ENCODE measurements around the gene CAND1.
"Not testable (repeated sequence)": the region's sequence is repeated elsewhere in the genome, so short reads cannot be mapped to it uniquely, and the experiment has no call there.

Gene CAND1

GRCh38 chr12:67331828-67332227 is 62.7 kb downstream of the CAND1 start:
- TF ChIP-seq, protein P1, sequence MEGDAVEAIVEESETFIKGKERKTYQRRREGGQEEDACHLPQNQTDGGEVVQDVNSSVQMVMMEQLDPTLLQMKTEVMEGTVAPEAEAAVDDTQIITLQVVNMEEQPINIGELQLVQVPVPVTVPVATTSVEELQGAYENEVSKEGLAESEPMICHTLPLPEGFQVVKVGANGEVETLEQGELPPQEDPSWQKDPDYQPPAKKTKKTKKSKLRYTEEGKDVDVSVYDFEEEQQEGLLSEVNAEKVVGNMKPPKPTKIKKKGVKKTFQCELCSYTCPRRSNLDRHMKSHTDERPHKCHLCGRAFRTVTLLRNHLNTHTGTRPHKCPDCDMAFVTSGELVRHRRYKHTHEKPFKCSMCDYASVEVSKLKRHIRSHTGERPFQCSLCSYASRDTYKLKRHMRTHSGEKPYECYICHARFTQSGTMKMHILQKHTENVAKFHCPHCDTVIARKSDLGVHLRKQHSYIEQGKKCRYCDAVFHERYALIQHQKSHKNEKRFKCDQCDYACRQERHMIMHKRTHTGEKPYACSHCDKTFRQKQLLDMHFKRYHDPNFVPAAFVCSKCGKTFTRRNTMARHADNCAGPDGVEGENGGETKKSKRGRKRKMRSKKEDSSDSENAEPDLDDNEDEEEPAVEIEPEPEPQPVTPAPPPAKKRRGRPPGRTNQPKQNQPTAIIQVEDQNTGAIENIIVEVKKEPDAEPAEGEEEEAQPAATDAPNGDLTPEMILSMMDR (IDR thresholded peaks at IDR 0.05; ENCODE audit: low read depth, low read length): no peak
- no peak for DNase-seq (ENCODE audit: extremely low read depth, low read depth)

GRCh38 chr12:67333649-67334048 is 64.5 kb downstream of the CAND1 start:
- TF ChIP-seq, protein P1 (IDR thresholded peaks at IDR 0.05; ENCODE audit: low read depth, low read length): no peak
- DNase-seq (ENCODE audit: extremely low read depth, low read depth): no peak

DNA sequence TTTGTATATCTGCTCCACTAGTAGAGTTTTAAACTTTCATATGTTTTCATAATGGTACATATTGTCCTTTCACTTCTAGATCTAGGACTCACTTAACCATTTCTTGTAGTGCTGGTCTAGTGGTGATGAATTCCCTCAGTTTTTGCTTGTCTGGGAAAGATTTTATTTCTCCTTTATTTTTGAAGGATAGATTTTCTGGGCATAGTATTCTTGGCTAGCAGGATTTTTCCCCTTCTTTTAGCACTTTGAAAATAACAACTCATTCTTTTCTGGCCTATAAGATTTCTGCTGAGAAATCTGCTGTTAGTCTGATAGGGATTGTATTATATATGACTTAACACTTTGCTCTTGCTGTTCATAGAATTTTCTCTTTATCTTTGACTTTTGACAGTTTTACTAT is 69.3 kb downstream of the CAND1 start:
- TF ChIP-seq, protein P1 (IDR thresholded peaks at IDR 0.05; ENCODE audit: low read depth, low read length): no peak
- no peak for DNase-seq (ENCODE audit: extremely low read depth, low read depth)

GRCh38 chr12:67339530-67339929 is 70.4 kb downstream of the CAND1 start:
- TF ChIP-seq, protein P1 (IDR thresholded peaks at IDR 0.05; ENCODE audit: low read depth, low read length): no peak
- DNase-seq (ENCODE audit: extremely low read depth, low read depth): no peak

DNA sequence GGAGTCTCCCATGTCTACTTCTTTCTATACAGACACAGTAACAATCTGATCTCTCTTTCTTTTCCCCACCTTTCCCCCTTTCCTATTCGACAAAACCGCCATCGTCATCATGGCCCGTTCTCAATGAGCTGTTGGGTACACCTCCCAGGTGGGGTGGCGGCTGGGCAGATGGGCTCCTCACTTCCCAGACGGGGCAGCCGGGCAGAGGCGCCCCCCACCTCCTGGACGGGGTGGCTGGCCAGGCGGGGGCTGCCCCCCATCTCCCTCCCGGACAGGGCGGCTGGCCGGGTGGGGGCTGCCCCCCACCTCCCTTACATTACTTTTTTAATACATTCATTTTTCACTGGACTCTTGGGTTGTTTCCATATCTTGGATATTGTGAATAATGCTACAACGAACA is 71.9 kb downstream of the CAND1 start:
- not testable (repeated sequence) for DNase-seq (ENCODE audit: extremely low read depth, low read depth)

DNA sequence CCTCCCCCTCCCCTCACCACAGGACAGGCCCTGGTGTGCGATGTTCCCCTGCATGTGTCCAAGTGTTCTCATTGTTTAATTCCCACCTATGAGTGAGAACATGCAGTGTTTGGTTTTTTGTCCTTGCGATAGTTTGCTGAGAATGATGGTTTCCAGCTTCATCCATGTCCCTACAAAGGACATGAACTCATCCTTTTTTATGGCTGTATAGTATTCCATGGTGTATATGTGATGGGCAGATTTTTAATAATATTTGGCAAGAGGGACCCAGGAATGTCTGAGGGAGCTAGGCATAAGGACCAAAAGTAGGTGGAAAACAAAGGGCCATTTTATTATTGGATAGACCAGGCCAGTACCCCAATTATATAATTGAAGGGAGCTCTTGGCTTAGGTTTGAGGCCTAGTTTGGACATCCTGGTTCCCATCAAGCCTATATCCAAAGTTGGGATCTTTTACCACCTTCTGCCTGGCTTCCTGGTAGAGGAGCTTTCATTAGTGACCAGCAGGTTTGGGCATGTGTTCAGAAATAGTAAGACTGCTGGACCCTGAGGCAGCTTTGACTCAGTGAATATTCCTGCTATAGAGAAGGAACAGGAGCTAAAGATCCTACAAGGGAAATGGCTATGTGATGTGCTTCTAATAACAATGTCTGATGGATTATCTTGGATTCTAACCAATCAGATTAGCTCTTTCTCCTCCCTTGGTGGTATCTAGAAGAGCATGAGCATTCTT is 76.0 kb downstream of the CAND1 start:
- TF ChIP-seq, protein P1 (IDR thresholded peaks at IDR 0.05; ENCODE audit: low read depth, low read length): no peak
- DNase-seq (ENCODE audit: extremely low read depth, low read depth): no peak

- DNase-seq (ENCODE audit: extremely low read depth, low read depth): no peak
- TF ChIP-seq, protein P1 (IDR thresholded peaks at IDR 0.05; ENCODE audit: low read depth, low read length): no peak
These were observed 79.5 kb downstream of the CAND1 start for GRCh38 chr12:67348683-67349082.

- DNase-seq (ENCODE audit: extremely low read depth, low read depth): no peak
- TF ChIP-seq, protein P1 (IDR thresholded peaks at IDR 0.05; ENCODE audit: low read depth, low read length): no peak
These were observed 83.5 kb downstream of the CAND1 start for GRCh38 chr12:67352682-67353081.

Data from AG09319 (cell line).